GM18867 (cell line): Measurements from ENCODE around the gene FAS.

Experiments
- ATAC-seq: cut with Tn5 transposase; IDR thresholded peaks from one replicate; pipeline ENCODE4 v1.9.1; 2021; ENCODE audit warnings: mild to moderate bottlenecking, moderate library complexity; ENCODE audit not compliant: unreplicated experiment

FAS gene

DNA sequence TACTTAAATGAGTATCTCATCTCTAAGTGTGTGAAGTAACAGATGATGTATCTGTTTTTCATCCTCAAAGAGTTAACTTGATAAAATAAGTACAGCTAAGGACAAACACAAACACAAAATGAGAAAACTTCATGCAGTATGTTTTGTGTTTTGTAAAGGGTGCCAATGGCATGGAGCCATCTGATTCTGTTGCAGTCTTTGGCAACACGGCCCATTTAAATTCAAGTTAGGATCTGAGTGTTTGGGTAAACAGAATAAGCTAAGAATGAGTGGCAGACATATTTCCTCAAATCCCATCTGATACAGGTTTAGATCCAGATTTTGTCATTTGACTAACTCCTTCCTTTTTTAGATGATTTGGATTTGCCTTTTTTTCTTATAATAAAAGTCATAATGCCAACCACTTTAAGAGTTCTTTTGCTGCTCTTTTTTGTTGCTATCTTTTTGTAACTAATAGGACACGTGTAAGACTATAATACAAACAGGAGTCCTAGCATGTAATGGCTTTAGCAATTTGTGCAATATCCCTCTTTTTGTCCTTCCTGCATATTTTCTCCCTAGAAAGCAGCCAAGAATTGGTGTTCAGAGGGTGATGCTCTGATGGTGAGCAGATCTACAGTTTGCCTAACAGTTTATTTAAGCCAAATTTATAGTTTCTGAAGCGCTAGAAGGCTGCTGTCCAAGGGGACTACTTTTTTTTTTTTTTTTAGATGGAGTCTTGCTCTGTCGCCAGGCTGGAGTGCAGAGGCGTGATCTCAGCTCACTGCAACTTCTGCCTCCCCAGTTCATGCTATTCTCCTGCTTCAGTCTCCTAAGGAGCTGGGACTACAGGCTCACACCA, 19.2 kb upstream of the FAS start:
- no peak for ATAC-seq

DNA sequence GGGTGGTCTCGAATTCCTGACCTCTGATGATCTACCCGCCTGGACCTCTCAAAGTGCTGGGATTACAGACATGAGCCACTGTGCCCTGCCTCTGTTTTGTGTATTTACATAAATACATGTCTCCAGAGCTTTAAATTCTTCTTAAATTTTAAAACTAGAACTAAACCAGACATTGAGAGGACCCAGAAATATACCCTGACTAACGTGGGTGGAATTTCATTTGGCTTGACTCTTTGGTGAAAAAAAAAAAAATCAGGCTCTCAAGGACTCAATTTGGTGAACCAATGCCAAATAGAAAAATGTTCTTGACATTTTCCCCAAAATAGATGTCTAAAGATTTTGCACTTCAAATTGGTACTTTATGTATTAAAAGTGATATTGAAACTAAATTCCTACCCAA, 16.6 kb upstream of the FAS start:
- no peak for ATAC-seq

- no peak for ATAC-seq
These were observed 15.9 kb upstream of the FAS start for GRCh38 chr10:88974446-88975376.

DNA sequence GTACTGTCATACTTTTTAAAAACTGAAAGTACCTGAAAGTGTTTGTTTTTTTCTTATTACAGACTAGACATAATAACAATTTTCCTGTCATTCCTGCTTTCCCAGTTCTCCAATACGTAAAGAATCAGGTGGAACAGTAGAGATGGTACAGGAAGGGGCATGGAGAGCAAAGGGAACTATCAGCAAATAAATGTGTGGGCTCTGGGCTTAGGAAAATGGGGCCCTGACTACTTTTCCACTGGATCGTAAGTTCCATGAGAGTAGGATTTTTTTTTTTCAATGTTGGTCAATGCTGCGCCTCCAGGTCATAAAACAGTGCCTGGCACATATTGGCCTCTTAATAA, 15.2 kb upstream of the FAS start:
- ATAC-seq: no peak

DNA sequence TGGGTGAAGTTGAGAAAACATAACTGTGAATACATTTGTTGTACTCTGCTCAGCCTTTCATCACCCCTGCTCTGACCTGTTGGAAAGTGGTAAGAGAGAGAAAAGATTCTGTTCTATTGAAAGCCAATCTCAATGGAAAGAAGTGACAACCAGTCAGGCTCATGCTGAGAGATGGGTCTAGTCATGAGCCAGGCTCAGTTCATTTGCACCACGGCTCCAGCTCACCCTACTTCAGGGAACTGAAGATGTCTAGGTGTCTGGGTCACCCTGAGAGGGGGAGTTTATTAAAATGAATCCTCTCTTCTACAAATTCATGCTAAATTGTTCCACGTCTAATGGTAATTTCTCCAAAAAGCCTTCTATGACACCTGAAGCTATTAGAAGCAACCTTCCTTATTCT, 12.1 kb upstream of the FAS start:
- no peak for ATAC-seq

DNA sequence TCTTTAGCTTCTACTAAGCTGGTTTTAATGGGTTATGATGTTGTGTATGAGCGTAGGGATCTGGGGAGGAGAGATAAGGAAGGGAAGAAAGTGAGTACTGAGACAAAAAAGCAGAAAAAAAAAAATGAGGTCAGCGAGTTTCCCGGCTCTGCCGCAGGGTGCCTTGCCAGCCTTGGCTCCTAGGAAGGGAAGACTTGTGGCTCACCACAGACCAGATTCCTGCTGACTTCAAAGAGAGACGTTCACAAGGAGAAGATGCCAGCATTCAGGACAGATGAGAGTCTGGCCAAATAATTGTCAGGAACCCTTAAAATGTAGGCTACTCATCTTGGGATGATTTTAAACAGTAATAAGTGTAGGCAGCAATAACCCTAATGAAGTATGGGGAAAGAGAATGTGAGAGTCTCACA, 11.4 kb upstream of the FAS start:
- ATAC-seq: no peak

DNA sequence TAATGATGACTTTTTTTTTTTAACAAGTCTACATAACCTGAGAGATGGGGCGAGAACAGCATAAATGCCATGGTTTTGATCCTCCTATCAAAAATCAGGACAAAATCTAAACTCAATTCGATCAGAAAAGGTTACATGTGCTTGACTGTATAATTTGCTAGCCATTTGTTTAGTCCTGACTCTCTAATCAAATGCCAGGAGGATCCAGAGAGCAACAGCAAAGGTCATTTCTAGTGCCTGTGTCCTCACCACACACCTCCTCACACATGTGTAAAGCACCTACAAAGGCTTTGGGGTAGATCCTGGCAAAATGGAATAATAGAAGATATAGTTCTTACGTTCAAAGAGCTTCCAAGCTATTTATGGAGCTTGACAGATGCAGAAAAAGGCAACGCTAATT, 11.0 kb upstream of the FAS start:
- no peak for ATAC-seq

DNA sequence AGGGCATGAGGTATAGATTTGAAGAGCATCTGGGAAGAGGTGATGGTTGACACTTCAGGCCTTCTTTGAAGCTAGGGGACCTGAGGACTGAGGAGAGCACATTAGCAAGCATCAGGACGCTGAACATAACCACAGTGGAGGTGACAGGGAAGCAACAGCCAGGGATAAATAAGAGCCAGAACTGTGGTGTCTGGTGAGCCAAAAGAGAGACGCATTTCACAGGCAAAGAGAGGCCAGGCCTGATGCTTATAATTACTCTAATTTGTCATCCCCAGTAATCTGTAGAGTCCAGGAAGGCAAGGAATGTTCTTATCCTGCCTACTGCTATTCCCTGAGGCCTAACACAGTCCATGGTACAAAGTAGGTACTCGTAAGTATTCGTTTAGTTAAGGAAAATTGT, 10.4 kb upstream of the FAS start:
- ATAC-seq: no peak

DNA sequence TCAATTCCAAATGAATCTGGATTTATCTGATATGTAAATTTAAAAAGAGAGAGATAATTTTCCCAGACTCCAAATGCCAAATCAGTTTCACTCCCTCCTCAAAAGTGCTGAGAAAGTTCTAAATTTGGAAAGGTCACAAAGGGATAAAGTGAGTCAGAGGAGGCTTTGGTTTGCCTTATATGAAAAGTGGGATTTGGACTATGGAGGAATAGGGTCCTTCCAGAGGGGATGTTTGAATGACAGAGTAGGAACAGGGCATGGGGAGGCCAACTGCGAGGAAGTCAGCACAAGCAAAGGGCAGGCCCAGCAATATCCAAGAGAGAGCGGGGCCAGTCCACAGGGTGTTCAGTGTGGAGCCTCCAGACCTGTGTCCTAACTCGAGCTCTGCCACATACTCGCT, 9.8 kb upstream of the FAS start:
- no peak for ATAC-seq

GRCh38 chr10:88981435-88981834, 9.2 kb upstream of the FAS start:
- no peak for ATAC-seq

DNA sequence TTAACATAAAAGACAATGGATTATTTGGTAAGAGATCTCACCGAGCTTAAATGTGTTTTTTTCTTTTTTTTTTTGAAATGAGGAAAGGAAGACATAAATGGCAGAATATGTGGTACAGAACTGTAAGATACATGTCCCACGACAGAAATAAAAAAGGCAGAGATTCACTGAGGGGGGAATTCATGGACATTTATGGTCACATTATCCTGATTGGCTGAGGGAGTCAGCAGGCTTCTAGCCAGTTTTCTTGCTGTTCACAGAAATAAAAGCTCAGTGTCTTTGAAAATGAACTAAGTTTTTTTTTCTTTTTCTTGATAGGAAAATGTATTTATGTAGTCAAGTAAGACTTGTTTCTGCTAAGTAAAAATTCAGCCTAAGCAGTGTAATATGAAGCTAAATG, 8.2 kb upstream of the FAS start:
- no peak for ATAC-seq

DNA sequence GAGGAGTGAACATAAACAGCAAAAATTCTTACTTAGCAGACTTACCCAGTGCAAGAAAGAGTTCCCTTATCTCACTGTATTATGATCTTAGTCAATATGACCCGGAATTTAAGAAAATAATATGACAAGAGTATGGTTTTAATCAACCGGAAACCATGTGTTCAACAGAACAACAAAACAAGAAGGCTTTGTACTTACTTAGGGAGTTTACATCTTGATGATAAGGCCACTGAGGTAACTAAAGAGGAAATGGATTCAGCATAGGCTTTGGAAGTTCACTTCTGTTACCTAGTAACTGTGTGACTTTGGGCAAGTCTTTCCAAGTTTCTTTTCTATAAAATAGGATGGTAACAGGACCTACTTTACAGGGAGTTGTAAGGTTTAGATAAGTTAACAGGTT, 7.4 kb upstream of the FAS start:
- ATAC-seq: no peak

GRCh38 chr10:88983939-88984338, 6.7 kb upstream of the FAS start:
- no peak for ATAC-seq

DNA sequence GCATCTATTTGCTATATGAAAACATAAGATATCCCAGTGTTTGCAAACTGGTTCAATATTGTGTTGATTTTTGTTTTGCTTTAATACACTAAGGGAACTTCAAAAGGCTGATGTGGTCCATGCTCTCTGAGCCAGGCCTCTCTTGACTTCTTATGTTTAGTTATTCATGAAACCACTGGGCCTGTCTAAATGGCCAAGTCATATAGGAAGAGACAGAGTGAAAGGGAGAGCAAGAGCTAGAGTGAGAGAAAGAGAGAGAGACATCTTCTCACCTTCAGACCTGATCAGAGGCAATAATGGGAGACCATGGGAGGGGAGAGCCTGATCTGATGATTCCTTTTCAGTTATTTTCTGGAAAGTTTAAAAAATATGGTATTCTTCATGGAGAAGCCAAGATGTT, 6.1 kb upstream of the FAS start:
- no peak for ATAC-seq

DNA sequence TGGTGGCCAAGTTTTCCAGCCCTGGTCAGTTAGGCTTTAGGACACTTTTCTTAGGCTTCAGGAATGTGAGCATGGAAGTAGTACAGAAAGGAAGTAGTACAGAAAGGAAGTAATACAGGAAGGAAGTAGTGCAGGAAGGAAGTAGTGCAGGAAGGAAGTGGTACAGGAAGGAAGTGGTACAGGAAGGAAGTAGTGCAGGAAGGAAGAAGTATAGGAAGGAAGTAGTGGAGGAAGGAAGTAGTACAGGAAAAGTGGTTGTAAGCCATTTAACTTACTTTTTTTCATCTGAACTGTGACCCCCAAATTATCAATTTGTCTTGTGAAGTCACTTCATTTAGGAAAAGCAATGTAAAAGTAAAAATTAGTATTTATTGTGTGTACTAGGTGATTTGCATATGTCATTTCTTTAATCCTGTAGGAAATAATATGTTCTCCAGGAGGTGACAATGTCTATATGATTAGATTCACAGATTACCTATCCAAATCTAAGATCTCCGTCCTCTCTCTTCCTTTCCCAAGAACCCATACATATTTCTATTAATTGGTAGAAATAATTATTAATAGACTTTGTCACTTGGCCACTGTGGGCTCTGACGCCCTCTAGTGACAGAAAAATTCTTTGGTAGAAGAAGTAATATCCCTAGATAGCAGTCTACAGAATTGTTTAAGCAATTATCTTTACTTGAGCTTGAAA, 3.9 kb upstream of the FAS start:
- ATAC-seq: no peak

DNA sequence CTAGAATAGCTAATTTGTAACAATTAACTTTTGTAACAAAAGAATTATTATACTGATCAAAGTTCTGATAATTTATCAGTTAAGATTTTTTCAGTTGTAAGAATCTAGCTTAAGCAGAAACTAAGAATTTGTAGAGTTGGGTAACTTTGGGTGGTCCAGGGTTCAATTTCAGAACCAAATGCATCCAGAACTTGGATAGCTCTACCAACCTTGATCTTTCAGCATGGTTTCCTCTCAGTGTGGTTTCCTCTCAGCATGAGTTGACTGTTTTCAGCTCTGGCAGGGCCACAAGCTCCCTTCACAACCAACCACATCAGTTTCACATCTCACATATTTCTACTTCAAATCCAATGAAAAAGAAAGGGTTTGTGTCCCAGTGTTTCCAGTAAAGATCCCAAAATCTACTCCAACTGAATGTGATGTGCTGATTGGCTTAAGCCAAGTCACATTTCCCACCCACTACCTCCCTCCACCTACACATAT, 3.3 kb upstream of the FAS start:
- peak; percentile 19 for ATAC-seq

DNA sequence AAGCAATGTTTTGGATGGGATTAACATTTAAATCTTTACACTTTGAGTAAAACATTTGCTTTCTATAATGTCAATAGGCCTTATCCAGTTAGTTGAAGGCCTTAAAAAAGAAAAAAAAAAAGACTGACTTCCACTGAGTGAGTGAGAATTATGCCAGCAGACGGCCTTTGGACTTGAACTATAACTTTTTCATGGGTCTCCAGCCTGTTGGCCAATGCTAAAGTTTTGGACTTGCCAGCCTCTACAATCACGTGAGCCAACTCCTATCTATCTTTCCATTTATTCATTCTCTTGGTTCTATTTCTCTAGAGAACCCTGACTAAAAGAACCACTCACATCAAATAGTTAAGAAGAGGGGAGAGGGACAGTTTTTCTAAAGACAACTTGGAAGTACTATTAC, 2.8 kb upstream of the FAS start:
- no peak for ATAC-seq

- ATAC-seq: peak; percentile 31
These were observed 1.2 kb upstream of the FAS start for GRCh38 chr10:88989423-88989822.

DNA sequence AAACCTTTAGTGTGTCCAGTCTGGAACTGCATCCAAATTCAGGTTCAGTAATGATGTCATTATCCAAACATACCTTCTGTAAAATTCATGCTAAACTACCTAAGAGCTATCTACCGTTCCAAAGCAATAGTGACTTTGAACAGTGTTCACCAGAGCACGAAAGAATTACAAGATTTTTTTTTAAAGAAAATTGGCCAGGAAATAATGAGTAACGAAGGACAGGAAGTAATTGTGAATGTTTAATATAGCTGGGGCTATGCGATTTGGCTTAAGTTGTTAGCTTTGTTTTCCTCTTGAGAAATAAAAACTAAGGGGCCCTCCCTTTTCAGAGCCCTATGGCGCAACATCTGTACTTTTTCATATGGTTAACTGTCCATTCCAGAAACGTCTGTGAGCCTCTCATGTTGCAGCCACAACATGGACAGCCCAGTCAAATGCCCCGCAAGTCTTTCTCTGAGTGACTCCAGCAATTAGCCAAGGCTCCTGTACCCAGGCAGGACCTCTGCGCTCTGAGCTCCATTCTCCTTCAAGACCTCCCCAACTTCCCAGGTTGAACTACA, 694 bp upstream of the FAS start:
- ATAC-seq: peak; percentile 2

DNA sequence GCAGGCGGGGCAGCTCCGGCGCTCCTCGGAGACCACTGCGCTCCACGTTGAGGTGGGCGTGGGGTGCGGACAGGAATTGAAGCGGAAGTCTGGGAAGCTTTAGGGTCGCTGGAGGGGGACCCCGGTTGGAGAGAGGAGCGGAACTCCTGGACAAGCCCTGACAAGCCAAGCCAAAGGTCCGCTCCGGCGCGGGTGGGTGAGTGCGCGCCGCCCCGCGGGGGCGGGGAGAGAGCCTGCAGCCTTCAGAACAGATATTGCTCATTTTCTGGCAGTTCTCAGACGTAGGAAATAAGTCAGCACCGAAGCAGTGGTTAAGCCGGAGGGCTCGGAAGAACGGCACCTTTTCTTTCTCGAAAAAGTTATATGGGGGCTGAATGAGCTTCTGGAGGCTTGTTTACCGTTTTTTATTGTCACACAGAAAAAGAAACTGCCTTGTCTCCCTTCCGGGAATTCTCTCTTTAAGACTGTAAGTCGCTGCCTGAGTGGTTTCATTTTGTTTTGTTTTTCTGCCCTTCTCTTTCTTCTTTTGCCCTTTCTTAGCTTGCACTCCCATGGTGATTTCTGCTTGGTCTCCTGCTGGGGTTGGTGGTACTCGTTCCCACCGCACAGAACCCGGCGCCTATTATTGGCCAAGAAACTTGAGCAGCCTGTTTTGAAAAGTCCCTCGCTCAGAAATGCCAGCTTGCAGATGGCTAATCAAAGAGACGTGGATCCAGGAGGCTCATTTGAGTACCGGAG, 732 bp downstream of the FAS start:
- ATAC-seq: peak; percentile 35
